SU-DHL-6 (cell line): Measurements from ENCODE around the gene KCNAB3.

Experiments used
- H2AFZ ChIP-seq: fragments of 200-600 bp; sonication (generic); 2 replicates; pipeline ENCODE4 v1.6.1; 2014; ENCODE audit warnings: low read depth, mild to moderate bottlenecking, moderate library complexity, mixed read lengths, antibody characterized with exemption, low read length; ENCODE audit not compliant: severe bottlenecking
- H3F3A ChIP-seq: fragments of 200-600 bp; shearing (Covaris generic); 2 replicates; pipeline ENCODE4 v1.6.0; 2016; ENCODE audit warnings: antibody characterized with exemption, mild to moderate bottlenecking; ENCODE audit not compliant: insufficient read depth
- H3K27ac ChIP-seq: fragments of 200-600 bp; sonication (generic); 2 replicates; pipeline ENCODE4 v1.5.1; 2016; ENCODE audit warnings: low read depth, mild to moderate bottlenecking, low read length, moderate library complexity, mixed read lengths
- H3K27me3 ChIP-seq: fragments of 200-600 bp; sonication (generic), shearing (Covaris generic); 2 replicates; pipeline ENCODE4 v1.6.0; 2014; ENCODE audit warnings: mild to moderate bottlenecking, low read length
- H3K36me3 ChIP-seq: fragments of 200-600 bp; sonication (generic); 2 replicates; pipeline ENCODE4 v1.6.1; 2014; ENCODE audit warnings: mild to moderate bottlenecking, low read length, mixed read lengths
- H3K4me2 ChIP-seq: fragments of 300-600, 200-600 bp; shearing (Covaris generic), sonication (generic); 2 replicates; pipeline ENCODE4 v1.6.0; 2014; ENCODE audit warnings: low read length, low read depth, mild to moderate bottlenecking; ENCODE audit not compliant: poor library complexity, severe bottlenecking
- H3K4me3 ChIP-seq: fragments of 200-600 bp; sonication (generic); 2 replicates; pipeline ENCODE4 v1.5.1; 2014; ENCODE audit warnings: antibody characterized with exemption, low read length, mild to moderate bottlenecking, mixed read lengths; ENCODE audit not compliant: insufficient read depth, poor library complexity, severe bottlenecking
- H3K79me2 ChIP-seq: fragments of 200-600 bp; sonication (generic); 2 replicates; pipeline ENCODE4 v1.6.1; 2014; ENCODE audit warnings: mild to moderate bottlenecking, low read length, moderate library complexity; ENCODE audit not compliant: insufficient read depth
- H3K9ac ChIP-seq: fragments of 200-600 bp; sonication (generic); 2 replicates; pipeline ENCODE4 v1.7.0; 2014; ENCODE audit warnings: mild to moderate bottlenecking, low read length
- H3K9me2 ChIP-seq: fragments of 200-600 bp; sonication (generic); replicated peaks from 2 replicates; pipeline ENCODE4 v1.6.1; 2014; ENCODE audit warnings: low read length; ENCODE audit not compliant: insufficient read depth
- H3K9me3 ChIP-seq: fragments of 200-600 bp; sonication (generic); 2 replicates; pipeline ENCODE4 v1.6.1; 2014; ENCODE audit warnings: low read length, mixed read lengths; ENCODE audit not compliant: insufficient read depth
- H4K20me1 ChIP-seq: fragments of 200-600 bp; sonication (generic); 2 replicates; pipeline ENCODE4 v1.6.1; 2014; ENCODE audit warnings: low read depth, mild to moderate bottlenecking, antibody characterized with exemption, low read length, moderate library complexity, mixed read lengths
- CTCF ChIP-seq: fragments of 200-600 bp; sonication (generic); IDR thresholded peaks from one replicate; pipeline ENCODE4 v1.5.1; 2017; ENCODE audit warnings: antibody characterized with exemption, mild to moderate bottlenecking, low read length, moderate library complexity; ENCODE audit not compliant: insufficient read depth, poor library complexity, severe bottlenecking
- EZH2phosphoT487 ChIP-seq: fragments of 200-600 bp; sonication (generic), shearing (Covaris generic); conservative IDR thresholded peaks from 2 replicates; pipeline ENCODE4 v1.6.1; 2018; ENCODE audit warnings: mild to moderate bottlenecking, antibody characterized with exemption, low read length, moderate library complexity, mixed read lengths

Gene KCNAB3

DNA sequence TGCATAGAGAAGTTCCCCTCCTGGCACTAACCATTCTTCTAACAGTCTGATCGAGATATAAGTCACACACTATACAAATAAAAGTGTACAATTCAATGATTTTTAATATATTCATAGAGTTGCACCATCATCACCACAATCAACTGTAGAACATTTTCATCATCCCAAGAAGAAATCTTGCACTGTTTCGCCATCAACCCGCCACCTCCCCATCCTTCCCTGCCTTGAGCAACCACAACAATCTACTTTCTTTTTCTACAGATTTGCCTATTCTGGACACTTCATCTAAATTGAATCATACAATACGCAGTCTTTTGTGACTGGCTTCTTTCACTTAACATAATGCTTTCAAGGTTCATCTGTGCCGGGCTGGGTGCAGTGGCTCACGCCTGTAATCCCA lies 39.8 kb upstream of the KCNAB3 start:
- H3K4me3 ChIP-seq = no peak overlapping the region
- TF ChIP-seq EZH2phosphoT487 (no peak), CTCF (no peak)
- no peak overlapping the region for H3K27ac ChIP-seq
- H3F3A ChIP-seq = no peaks in the 10 kb centered on the region
- no peaks in the 10 kb centered on the region for H3K79me2 ChIP-seq
- no peaks in the 10 kb centered on the region for H3K9me2 ChIP-seq
- no peaks in the 10 kb centered on the region for H3K27me3 ChIP-seq
- H2AFZ ChIP-seq = no peak overlapping the region
- no peak overlapping the region for H3K9ac ChIP-seq
- no peaks in the 10 kb centered on the region for H3K36me3 ChIP-seq
- peaks cover 1% of the 10 kb centered on the region; the same call in 1 of the 2 replicates for H3K9me3 ChIP-seq
- H3K4me2 ChIP-seq = no peak overlapping the region
- H4K20me1 ChIP-seq = no peaks in the 10 kb centered on the region

GRCh38 chr17:7967751-7968150 lies 38.1 kb upstream of the KCNAB3 start:
- no peaks in the 10 kb centered on the region for H3K9me3 ChIP-seq
- no peaks in the 10 kb centered on the region for H3K9me2 ChIP-seq
- H3F3A ChIP-seq = no peaks in the 10 kb centered on the region
- no peaks in the 10 kb centered on the region for H4K20me1 ChIP-seq
- TF ChIP-seq EZH2phosphoT487 (no peak), CTCF (no peak)
- no peak overlapping the region for H3K9ac ChIP-seq
- H3K4me3 ChIP-seq = no peak overlapping the region
- H2AFZ ChIP-seq = no peak overlapping the region
- no peaks in the 10 kb centered on the region for H3K36me3 ChIP-seq
- H3K27me3 ChIP-seq = no peaks in the 10 kb centered on the region
- H3K4me2 ChIP-seq = no peak overlapping the region
- no peaks in the 10 kb centered on the region for H3K79me2 ChIP-seq
- no peak overlapping the region for H3K27ac ChIP-seq

GRCh38 chr17:7961421-7961820 lies 31.8 kb upstream of the KCNAB3 start:
- H4K20me1 ChIP-seq = no peaks in the 10 kb centered on the region
- no peaks in the 10 kb centered on the region for H3F3A ChIP-seq
- no peak overlapping the region for H2AFZ ChIP-seq
- H3K27ac ChIP-seq = no peak overlapping the region
- no peaks in the 10 kb centered on the region for H3K9me3 ChIP-seq
- H3K9me2 ChIP-seq = no peaks in the 10 kb centered on the region
- no peak overlapping the region for H3K9ac ChIP-seq
- TF ChIP-seq CTCF (no peak), EZH2phosphoT487 (no peak)
- H3K27me3 ChIP-seq = no peaks in the 10 kb centered on the region
- no peaks in the 10 kb centered on the region for H3K79me2 ChIP-seq
- no peak overlapping the region for H3K4me2 ChIP-seq
- no peak overlapping the region for H3K4me3 ChIP-seq
- no peaks in the 10 kb centered on the region for H3K36me3 ChIP-seq
